Activated T-cell treated with anti-CD3 and anti-CD28 coated beads, Interleukin-2, amount 50 U/mL, for 72 hours (primary cell): Measurements from ENCODE around the gene B3GAT2. TPM values are rescaled to one million over a fixed set of nuclear protein-coding genes. Genes with fewer than 3 reads are reported as not detected.
"Not testable (repeated sequence)": the region's sequence is repeated elsewhere in the genome, so short reads cannot be mapped to it uniquely, and the experiment has no call there.

Experiments
- ATAC-seq, 2 donors: fragments of 150-1000 bp; cut with Tn5 transposase; replicated peaks in 1 of 2; 2 replicates each; pipeline ENCODE4 v1.10.0; 2021; ENCODE audit warnings: moderate library complexity in 2 of 2, mild to moderate bottlenecking in 1 of 2
- DNase-seq, 2 donors: peaks; one replicate each; pipeline ENCODE4 v3.0.0; 2021 to 2022; ENCODE audit warnings: mixed read lengths in 1 of 2
- H3K27ac Mint-ChIP-seq: one replicate; pipeline ENCODE4 v1.8.0; 2022; ENCODE audit warnings: mild to moderate bottlenecking, moderate library complexity, mixed read lengths
- H3K27me3 Mint-ChIP-seq: one replicate; pipeline ENCODE4 v1.8.0; 2022; ENCODE audit warnings: low read depth, mixed read lengths
- H3K36me3 Mint-ChIP-seq, 2 donors: one replicate each; pipeline ENCODE4 v1.8.0; 2022; ENCODE audit warnings: mixed read lengths in 2 of 2, mild to moderate bottlenecking in 1 of 2; ENCODE audit not compliant: insufficient read depth in 2 of 2
- H3K4me1 Mint-ChIP-seq: one replicate; pipeline ENCODE4 v1.8.0; 2022; ENCODE audit warnings: low read depth, mixed read lengths
- H3K4me3 Mint-ChIP-seq, 2 donors: one replicate each; pipeline ENCODE4 v1.8.0; 2022; ENCODE audit warnings: mild to moderate bottlenecking in 2 of 2, mixed read lengths in 2 of 2, moderate library complexity in 2 of 2
- H3K9me3 Mint-ChIP-seq, 2 donors: one replicate each; pipeline ENCODE4 v1.8.0; 2022; ENCODE audit warnings: mixed read lengths in 2 of 2
- total RNA-seq, 2 donors: library from RNA; stranded (reverse); gene quantifications; one replicate each; pipeline ENCODE4 v1.2.3, GENCODE V29; 2022

The B3GAT2 gene
- total RNA-seq, 2 donors from 2014 or later: not detected

DNA sequence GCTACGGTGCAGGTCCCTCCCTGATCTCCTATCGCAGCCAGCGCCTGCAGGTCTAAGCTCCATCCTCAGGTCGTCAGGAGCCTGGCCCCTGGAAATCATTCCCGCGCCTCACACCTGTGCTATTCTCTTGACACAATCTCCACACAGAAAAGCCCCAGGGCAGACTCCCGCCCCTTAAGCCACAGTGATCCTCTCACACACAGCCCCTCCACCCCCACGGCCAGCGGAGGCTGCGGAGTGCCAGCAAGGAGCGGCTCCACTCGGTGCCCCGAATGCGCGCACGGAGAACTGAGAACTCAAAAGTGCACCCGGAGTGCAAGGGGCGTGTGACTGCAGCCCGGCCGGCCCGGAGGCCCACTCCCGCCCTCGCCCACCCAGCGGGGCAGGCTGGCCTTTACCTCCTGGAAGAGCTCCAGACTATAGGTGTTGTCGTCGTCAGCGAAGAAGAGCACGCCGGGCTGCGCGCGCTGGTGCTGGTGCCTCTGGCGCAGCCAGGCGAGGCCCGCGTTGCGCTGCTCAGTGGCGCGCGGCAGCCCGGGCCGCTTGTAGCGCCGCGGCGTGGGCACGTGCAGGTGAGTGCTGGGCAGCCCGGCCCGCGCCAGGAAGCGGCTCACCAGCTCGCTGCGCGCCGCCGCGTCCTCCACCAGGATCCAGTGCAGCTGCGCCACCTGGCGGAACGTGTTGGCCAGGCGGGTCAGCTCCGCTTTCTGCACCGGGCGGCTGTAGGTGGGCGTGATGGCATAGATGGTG is 1.2 kb downstream of the B3GAT2 start:
- Mint-ChIP-seq H3K36me3 (no peaks in the 10 kb centered on the region), H3K27ac (no peak overlapping the region), H3K4me3 (peak overlapping the region; percentile 91 to 94), H3K9me3 (no peaks in the 10 kb centered on the region), H3K27me3 (peaks cover 57% of the 10 kb centered on the region), H3K4me1 (peaks cover 15% of the 10 kb centered on the region)
- DNase-seq (peak; percentile 92), ATAC-seq (peak; percentile 92 to 93)

DNA sequence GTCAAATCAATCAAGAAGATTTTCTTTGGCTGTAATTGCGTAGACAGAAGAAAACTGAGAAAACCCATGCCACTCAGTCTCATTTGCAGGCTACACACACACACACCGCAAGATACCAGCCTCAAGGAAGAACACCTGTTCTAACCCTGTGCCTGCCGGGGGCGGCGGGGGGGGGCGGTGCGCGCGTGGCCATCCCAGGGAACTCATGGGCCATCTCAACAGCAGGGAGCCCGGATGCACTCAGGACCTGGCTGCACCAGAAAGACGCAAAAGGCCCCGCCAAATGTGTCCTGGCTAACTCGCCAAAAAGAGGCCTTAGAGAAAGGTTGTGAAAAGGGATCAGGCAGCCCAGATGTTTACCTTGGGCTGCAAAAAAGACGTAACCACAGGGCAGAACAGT is 2.1 kb downstream of the B3GAT2 start:
- Mint-ChIP-seq H3K36me3 (no peaks in the 10 kb centered on the region), H3K9me3 (no peaks in the 10 kb centered on the region), H3K27me3 (peaks cover 53% of the 10 kb centered on the region), H3K4me3 (peak overlapping the region; percentile 91 to 94), H3K4me1 (peaks cover 15% of the 10 kb centered on the region), H3K27ac (no peak overlapping the region)
- no peak for DNase-seq
- ATAC-seq: no peak

DNA sequence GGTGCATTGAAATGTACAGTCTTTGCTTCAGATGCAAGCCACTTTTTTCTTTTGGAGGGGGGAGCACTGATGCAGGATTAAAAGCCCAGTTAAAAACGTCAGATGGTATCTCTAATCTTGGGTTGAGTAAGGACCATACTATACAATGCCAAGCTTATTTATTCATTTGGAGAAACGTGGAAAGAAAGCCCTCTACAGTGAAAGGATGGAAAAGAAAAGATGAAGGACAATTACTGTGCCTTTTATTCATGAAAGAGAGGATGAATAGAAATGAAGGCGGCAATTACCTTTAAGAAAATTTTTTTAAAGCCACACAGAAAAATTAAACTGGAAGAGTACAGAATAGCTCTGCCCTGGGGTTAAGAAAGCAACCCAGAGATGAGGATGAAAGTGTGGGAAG is 2.7 kb downstream of the B3GAT2 start:
- Mint-ChIP-seq H3K36me3 (no peaks in the 10 kb centered on the region), H3K4me1 (peaks cover 15% of the 10 kb centered on the region), H3K9me3 (no peaks in the 10 kb centered on the region), H3K27ac (no peak overlapping the region), H3K4me3 (peak overlapping the region in 1 of 2 donors; percentile 50), H3K27me3 (peaks cover 50% of the 10 kb centered on the region)
- DNase-seq: no peak
- no peak for ATAC-seq

DNA sequence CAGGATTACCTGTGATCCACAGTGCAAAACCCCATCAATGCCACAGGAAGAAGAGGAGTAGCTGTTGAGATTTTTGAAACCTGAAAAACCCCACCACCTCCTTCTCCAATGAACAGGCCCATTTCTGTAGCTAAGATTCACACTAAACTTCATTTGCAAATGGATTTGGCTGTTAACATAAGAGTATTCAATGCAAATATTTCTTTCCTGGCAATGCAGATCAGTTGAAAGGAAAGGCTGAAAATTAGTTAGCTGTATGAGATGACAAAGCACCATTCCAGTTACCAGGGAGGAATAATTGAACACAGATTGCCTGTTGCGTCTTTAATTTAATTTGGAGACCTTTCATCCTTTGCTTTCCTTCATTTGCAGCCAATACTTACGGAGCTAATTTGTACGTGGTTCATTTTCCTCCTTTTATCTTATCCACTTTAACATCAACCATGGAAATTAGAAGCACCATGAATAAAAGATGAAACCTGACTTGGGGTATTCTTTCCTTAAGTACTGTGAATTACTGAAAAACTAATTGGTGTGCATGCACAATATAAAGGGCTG is 4.2 kb downstream of the B3GAT2 start:
- Mint-ChIP-seq H3K27me3 (peaks cover 39% of the 10 kb centered on the region), H3K9me3 (no peaks in the 10 kb centered on the region), H3K4me1 (peaks cover 15% of the 10 kb centered on the region), H3K36me3 (no peaks in the 10 kb centered on the region), H3K4me3 (no peak overlapping the region), H3K27ac (no peak overlapping the region)
- ATAC-seq (no peak), DNase-seq (no peak)

DNA sequence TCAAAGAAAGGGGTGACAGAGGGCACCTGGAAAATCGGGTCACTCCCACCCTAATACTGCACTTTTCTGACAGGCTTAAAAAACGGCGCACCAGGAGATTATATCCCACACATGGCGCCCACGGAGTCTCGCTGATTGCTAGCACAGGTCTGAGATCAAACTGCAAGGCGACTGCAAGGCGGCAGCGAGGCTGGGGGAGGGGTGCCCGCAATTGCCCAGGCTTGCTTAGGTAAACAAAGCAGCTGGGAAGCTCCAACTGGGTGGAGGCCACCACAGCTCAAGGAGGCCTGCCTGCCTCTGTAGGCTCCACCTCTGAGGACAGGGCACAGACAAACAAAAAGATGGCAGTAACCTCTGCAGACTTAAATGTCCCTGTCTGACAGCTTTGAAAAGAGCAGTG is 12.5 kb downstream of the B3GAT2 start:
- not testable (repeated sequence) for H3K36me3 Mint-ChIP-seq, H3K4me1 Mint-ChIP-seq, H3K9me3 Mint-ChIP-seq, ATAC-seq, H3K27ac Mint-ChIP-seq, DNase-seq, H3K4me3 Mint-ChIP-seq
- H3K27me3 Mint-ChIP-seq: peaks cover 28% of the 10 kb centered on the region

DNA sequence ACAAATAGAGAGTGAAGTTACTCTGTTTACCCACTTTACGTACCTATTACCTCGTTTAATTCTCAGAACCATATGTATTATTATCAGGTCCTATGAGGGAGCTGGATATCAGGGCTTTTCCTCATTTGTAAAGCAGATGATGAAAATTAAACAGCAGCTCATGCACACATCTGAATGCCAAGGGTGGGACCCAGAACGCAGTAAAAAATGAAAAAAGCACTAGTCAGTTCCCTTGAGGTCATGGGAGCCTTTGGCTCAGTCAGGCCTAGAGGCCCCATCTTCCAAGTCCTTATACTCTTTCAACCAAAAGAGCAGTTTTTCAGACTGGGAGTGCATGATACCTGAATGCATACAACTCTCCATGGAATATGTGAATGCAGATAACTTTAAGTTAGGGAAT is 23.0 kb downstream of the B3GAT2 start:
- Mint-ChIP-seq H3K27me3 (no peaks in the 10 kb centered on the region), H3K36me3 (no peaks in the 10 kb centered on the region), H3K4me1 (no peaks in the 10 kb centered on the region), H3K9me3 (no peaks in the 10 kb centered on the region), H3K4me3 (no peak overlapping the region), H3K27ac (no peak overlapping the region)
- DNase-seq (no peak), ATAC-seq (no peak)

DNA sequence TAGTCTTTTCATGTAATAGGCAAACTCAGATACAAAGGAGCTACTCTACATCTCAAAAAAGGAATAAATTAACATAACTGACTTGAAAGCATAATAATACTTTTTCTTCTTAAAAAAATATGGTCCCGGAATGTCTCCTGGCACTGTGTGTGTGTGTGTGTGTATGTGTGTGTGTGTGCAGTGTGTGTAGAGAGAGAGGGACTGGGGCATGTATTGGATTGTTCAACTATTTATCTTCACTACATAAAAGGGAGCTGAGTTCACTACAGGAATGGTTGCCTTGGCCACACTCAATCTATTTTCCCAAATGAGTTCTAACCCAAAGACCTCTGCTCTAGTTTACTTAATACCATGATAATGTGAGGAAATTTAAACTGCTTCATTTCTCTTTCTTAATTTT is 51.1 kb downstream of the B3GAT2 start:
- ATAC-seq: no peak
- DNase-seq: no peak
- Mint-ChIP-seq H3K4me1 (no peaks in the 10 kb centered on the region), H3K4me3 (no peak overlapping the region), H3K27me3 (peaks cover 28% of the 10 kb centered on the region), H3K27ac (no peak overlapping the region), H3K9me3 (no peaks in the 10 kb centered on the region), H3K36me3 (no peaks in the 10 kb centered on the region)

DNA sequence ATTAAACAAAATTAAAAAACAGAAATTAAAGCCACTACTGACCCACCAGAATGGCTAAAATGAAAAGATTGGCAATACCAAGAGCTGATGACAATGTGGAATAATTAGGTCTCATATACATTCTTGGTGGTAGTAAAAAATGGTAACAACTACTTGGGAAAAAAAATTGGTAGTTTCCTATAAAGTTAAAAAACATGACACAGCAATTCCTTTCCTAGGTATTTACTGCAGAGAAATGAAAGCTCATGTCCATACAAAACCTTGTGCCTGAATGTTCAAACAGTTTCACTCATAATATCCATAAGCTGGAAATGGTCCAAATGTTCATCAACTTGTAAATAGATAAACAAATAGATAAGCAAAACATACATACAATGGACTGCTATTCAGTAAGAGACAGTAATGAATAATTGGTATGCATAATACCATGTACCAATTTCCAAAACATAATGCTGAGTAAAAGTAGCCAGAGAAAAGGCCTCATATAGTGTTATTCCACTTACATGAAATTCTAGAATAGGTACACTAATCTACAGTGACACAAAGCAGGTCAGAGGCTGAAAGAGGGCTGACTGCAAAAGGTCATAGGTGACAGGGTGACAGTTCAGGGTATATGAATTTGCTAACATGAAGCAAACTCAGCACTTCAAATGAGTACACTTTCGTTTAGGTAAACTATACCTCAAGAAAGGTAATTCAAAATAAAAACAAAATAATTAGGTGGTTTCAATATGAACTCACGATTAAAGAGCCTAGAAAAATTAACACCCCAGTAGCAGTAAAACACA is 53.0 kb downstream of the B3GAT2 start:
- no peaks in the 10 kb centered on the region for H3K4me1 Mint-ChIP-seq

DNA sequence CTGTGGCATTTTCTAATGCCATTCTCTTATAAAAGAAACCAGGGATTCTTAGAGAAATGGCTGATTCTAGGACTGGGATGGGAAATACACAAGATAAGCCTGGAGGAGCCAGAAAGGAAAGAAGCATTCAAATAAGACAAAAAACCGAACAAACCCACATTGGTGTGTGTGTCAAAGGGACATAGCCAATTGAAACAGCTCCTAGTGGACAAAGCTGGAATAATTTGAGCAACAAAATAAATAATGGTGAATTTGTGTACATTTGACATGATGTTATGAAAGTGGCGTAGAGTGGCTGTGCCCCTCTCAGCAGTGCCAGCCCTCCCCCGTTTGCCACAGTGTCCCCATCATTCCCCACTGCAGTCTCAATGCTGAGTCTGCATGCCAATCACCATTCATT is 55.5 kb downstream of the B3GAT2 start:
- Mint-ChIP-seq H3K4me1 (no peaks in the 10 kb centered on the region), H3K27ac (no peak overlapping the region), H3K27me3 (peaks cover 28% of the 10 kb centered on the region), H3K4me3 (no peak overlapping the region), H3K9me3 (no peaks in the 10 kb centered on the region), H3K36me3 (no peaks in the 10 kb centered on the region)
- ATAC-seq (no peak), DNase-seq (no peak)

More for the DNA sequence above, 53.0 kb downstream of the B3GAT2 start:
- ATAC-seq: no peak
- Mint-ChIP-seq H3K4me3 (no peak overlapping the region), H3K27me3 (peaks cover 29% of the 10 kb centered on the region), H3K27ac (no peak overlapping the region), H3K9me3 (no peaks in the 10 kb centered on the region), H3K36me3 (no peaks in the 10 kb centered on the region)
- DNase-seq: no peak

DNA sequence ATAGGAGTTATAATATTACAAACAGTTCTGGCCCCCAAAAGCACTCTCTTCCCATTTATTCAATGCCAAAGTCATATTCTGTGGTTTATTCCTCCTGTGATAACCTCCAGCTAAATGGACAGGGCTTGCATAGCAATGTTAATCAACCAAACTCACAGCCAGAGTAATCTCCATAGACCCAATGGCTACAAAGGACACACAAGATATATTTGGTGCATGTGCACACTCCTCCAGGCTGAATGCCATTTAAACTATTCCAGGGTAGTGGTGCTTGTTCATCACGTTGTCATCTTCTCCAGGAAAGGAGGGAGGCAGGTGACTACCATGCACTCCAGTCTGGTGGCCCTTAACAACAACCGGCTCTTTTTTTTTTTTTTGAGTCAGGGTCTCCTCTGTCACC is 56.8 kb downstream of the B3GAT2 start:
- no peak overlapping the region for H3K4me3 Mint-ChIP-seq
- no peaks in the 10 kb centered on the region for H3K4me1 Mint-ChIP-seq

DNA sequence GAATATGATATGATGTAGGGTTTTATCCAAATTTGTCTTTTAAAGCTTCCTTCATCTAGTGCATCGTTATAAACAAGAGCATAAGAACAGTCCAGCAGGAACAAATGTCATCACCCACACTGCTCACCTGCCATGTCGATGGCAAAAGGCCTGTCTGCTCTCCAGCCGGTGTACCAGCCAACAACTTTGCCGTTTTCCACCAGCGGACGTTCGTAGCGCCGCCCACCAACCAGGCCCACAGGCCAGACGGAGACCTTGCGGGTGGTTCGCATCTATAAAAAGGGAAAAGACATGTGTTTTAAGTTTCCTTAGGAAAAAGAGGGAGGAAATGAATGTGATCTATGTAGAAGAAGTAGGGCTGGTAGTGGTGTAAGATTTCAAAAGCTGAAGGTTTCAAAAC is 62.9 kb downstream of the B3GAT2 start:
- H3K9me3 Mint-ChIP-seq: no peaks in the 10 kb centered on the region
- peaks cover 15% of the 10 kb centered on the region for H3K27me3 Mint-ChIP-seq
- no peak for DNase-seq
- ATAC-seq: no peak
- no peaks in the 10 kb centered on the region for H3K36me3 Mint-ChIP-seq
- no peak overlapping the region for H3K4me3 Mint-ChIP-seq
- no peak overlapping the region for H3K27ac Mint-ChIP-seq
- no peaks in the 10 kb centered on the region for H3K4me1 Mint-ChIP-seq

More for the DNA sequence above, 56.8 kb downstream of the B3GAT2 start:
- no peak overlapping the region for H3K27ac Mint-ChIP-seq
- H3K9me3 Mint-ChIP-seq: no peaks in the 10 kb centered on the region
- ATAC-seq (no peak), DNase-seq (no peak)
- H3K27me3 Mint-ChIP-seq: peaks cover 34% of the 10 kb centered on the region
- no peaks in the 10 kb centered on the region for H3K36me3 Mint-ChIP-seq

DNA sequence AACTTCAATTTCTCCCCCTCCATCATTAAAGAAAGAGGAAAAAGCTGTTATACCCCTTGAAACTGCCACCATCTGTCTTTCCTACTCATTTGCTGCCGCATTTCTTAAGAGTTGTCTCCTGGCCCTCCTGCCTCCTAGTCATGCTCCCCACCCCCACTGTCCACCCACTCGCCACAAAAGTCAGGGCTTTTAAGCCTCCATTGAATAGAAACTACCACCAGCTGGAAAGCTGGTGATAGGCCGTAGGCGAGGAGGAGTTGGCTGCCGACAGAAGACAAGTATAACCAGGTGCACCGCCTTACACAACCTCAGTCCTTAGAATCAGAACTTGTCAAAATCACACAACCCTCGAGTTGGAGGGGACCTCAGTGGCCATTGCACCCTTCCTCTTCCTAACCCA is 67.6 kb downstream of the B3GAT2 start:
- no peak for ATAC-seq
- Mint-ChIP-seq H3K4me3 (no peak overlapping the region), H3K27ac (no peak overlapping the region), H3K4me1 (no peaks in the 10 kb centered on the region), H3K36me3 (no peaks in the 10 kb centered on the region), H3K27me3 (peaks cover 10% of the 10 kb centered on the region), H3K9me3 (no peaks in the 10 kb centered on the region)
- no peak for DNase-seq

DNA sequence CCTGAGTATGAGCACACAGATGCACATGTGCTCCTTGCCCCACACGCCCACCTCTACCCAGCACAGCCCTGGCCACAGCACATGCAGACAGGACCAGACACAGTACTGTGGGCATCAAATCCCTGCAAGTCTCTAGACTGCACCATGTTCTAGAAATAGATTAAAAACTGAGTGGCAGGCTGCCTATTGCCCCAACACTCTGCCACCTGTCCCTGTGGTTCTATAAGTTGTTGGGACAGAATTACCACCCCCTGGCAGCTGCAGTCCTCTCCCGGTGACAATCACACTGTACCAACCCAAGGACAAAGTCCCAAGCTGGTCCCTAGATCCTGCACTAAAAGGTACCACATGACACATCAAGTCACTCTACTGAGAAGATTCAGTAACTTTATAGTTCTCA is 70.2 kb downstream of the B3GAT2 start:
- H3K36me3 Mint-ChIP-seq: no peaks in the 10 kb centered on the region
- H3K27me3 Mint-ChIP-seq: peaks cover 27% of the 10 kb centered on the region
- H3K4me3 Mint-ChIP-seq: no peak overlapping the region
- DNase-seq: no peak
- H3K27ac Mint-ChIP-seq: no peak overlapping the region
- no peaks in the 10 kb centered on the region for H3K4me1 Mint-ChIP-seq
- ATAC-seq: no peak
- H3K9me3 Mint-ChIP-seq: no peaks in the 10 kb centered on the region
